ENCODE data around the gene SPRED2.

DNA sequence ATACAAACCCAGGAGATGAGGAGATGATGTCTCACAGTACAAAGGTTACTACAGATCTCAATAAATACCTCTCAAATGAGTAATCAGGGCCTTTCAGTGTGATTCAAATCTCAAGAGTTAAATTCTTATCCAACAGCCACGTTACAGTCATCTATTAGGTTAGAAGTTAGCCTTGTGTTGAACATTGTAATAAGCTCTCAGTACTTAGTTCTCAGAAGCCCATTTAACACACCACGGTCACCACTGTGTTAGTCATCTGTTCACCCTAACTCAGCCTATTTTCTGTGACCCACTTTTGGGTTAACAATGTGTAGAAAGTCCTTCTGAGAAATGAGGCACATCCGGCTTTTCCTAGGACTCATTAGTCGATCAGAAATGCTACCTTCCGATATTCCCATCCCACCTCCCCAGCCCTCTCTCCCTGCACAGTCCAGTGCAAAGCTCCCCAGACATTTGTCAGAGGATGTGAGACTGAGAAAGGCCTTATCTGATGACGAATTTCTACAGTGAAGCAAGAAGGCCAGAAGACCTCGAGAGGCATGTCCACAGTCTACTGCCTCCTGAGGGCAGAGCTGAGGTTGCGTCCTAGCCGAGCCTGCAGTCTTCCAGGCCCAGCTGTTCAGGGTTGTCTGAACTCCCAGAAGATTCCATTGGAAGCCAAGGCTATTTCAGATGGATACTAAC lies 112.2 kb downstream of the SPRED2 start:
- TF ChIP-seq, protein P1, sequence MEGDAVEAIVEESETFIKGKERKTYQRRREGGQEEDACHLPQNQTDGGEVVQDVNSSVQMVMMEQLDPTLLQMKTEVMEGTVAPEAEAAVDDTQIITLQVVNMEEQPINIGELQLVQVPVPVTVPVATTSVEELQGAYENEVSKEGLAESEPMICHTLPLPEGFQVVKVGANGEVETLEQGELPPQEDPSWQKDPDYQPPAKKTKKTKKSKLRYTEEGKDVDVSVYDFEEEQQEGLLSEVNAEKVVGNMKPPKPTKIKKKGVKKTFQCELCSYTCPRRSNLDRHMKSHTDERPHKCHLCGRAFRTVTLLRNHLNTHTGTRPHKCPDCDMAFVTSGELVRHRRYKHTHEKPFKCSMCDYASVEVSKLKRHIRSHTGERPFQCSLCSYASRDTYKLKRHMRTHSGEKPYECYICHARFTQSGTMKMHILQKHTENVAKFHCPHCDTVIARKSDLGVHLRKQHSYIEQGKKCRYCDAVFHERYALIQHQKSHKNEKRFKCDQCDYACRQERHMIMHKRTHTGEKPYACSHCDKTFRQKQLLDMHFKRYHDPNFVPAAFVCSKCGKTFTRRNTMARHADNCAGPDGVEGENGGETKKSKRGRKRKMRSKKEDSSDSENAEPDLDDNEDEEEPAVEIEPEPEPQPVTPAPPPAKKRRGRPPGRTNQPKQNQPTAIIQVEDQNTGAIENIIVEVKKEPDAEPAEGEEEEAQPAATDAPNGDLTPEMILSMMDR (IDR thresholded peaks at IDR 0.05; ENCODE audit: poor library complexity, severe bottlenecking): no peak
- TF ChIP-seq TAF1 (IDR thresholded peaks at IDR 0.05; ENCODE audit: low read depth) (no peak), POLR2AphosphoS5 (IDR thresholded peaks at IDR 0.05) (no peak), EP300 (conservative IDR thresholded peaks at IDR 0.05; ENCODE audit: poor library complexity, severe bottlenecking) (no peak), RAD21 (conservative IDR thresholded peaks at IDR 0.05) (no peak), EZH2 (IDR thresholded peaks at IDR 0.05; ENCODE audit: borderline replicate concordance, insufficient read depth, low read length, poor library complexity, severe bottlenecking) (no peak), MXI1 (conservative IDR thresholded peaks at IDR 0.05; ENCODE audit: poor library complexity, severe bottlenecking) (no peak)
- TF ChIP-seq, protein P2, sequence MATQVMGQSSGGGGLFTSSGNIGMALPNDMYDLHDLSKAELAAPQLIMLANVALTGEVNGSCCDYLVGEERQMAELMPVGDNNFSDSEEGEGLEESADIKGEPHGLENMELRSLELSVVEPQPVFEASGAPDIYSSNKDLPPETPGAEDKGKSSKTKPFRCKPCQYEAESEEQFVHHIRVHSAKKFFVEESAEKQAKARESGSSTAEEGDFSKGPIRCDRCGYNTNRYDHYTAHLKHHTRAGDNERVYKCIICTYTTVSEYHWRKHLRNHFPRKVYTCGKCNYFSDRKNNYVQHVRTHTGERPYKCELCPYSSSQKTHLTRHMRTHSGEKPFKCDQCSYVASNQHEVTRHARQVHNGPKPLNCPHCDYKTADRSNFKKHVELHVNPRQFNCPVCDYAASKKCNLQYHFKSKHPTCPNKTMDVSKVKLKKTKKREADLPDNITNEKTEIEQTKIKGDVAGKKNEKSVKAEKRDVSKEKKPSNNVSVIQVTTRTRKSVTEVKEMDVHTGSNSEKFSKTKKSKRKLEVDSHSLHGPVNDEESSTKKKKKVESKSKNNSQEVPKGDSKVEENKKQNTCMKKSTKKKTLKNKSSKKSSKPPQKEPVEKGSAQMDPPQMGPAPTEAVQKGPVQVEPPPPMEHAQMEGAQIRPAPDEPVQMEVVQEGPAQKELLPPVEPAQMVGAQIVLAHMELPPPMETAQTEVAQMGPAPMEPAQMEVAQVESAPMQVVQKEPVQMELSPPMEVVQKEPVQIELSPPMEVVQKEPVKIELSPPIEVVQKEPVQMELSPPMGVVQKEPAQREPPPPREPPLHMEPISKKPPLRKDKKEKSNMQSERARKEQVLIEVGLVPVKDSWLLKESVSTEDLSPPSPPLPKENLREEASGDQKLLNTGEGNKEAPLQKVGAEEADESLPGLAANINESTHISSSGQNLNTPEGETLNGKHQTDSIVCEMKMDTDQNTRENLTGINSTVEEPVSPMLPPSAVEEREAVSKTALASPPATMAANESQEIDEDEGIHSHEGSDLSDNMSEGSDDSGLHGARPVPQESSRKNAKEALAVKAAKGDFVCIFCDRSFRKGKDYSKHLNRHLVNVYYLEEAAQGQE (IDR thresholded peaks at IDR 0.05; ENCODE audit: borderline replicate concordance): no peak
